GM19452 (cell line): ENCODE data around the gene RPRD1A.
"Not testable (repeated sequence)": the region's sequence is repeated elsewhere in the genome, so short reads cannot be mapped to it uniquely, and the experiment has no call there.

ENCODE experiments used
- ATAC-seq: cut with Tn5 transposase; IDR thresholded peaks from one replicate; pipeline ENCODE4 v1.9.1; 2021; ENCODE audit not compliant: unreplicated experiment

The RPRD1A gene

DNA sequence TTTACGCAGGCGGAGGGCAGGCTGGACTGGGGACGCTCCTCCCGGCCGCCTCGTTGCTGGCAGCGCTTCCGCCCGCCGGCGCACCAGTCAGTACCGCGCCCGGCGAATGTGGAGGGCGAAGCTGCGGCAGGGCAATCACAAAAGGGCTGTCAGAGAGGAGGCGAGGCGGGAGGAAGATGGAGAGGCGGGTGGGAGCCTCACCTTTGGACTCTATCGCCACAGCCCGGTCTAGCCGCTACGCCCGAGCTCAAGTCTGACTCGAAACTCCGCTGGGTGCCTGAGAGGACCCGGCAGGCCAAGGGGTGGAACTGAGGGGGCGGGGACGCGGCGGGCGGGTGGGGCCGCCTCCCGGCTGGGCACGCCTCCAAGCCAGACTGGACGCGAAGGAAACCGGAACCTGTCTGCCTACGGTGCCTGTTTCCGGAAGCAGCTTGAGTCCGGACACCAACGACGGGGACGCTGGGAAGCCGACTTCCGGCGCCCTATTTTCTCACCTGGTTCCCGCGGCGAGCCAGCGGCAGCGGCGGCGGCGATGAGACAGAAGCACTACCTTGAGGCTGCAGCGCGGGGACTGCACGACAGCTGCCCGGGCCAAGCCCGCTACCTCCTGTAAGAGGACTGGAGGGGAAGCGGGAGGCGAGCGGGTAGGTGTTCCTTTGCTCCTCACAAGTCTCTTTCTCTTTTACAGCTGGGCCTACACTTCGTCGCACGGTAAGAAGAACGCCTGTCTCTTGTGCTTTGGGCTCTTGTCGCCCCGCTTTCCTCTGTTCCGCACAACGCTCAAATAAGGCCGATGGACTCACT lies 95.0 kb downstream of the RPRD1A start, which contains the start of gene RMP24:
RMP24 (plus strand) TSS at position 483 of the 804 bp plus-strand sequence.
- ATAC-seq, result peak; percentile 86

DNA sequence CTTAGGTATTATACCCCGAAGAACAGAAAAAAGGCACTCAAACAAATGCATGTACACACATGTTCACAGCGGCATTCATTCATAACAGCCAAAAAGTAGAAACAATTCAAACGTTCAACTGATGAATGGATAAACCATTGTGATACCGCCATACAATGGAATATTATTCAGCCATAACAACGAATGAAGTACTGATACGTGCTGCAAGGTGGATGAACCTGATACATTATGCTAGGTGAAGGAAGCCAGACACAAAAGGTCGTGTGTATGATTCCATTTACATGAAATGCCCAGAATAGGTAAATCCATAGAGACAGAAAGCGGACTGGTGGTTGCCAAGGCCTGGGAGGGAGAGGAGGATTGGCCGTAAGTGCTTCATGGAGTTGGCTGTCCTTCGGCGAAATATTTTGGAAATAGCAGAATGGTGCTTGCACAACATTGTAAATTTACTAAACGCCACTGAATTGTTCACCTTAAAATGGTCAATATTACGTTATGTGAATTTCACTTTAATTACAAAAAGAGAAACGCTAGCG lies 95.6 kb downstream of the RPRD1A start:
- peak; percentile 2 for ATAC-seq

DNA sequence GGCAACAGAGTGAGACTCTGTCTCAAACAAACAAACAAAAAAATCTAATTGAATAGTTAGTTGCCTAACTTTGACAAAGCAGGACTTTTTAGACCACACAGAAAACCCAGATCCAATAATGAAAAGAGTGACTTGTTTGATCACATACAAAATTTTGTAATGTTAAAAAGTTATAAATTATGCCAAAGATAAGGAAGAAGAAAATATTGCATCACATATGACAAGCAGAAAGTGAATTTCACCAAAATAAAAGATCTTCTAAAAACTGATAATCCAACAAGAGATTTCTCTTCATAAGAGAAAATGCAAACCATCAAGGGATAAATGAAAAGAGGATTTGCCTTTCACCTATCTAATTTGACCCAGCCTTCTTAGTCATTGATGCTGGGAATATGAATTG lies 97.7 kb downstream of the RPRD1A start:
- ATAC-seq, result no peak

DNA sequence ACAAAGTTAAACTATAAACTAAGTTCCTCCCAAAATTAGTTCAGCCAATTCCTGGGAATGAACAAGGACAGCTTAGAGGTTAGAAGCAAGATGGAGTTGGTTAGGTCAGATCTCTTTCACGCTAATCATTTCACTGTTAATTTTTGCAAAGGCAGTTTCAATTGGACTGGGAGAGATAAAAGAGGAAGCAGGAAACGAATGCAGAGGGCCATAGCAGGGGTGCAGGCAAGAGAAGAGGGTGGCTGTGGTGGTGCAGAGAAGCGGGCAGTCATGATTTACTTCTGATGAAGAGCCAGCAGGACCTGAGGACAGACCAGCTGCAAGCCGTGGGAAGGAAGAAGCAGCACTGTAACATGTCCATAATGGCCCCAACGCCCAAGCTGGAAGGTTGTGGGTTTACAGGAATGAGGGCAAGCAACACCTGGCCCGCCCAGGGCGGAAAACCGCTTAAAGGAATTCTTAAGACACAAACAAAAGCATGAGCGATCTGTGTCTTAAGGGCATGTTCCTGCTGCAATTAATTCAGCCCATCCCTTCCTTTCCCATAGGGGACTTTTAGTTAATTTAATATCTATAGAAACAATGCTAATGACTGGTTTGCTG lies 99.0 kb downstream of the RPRD1A start:
- ATAC-seq, result no peak

DNA sequence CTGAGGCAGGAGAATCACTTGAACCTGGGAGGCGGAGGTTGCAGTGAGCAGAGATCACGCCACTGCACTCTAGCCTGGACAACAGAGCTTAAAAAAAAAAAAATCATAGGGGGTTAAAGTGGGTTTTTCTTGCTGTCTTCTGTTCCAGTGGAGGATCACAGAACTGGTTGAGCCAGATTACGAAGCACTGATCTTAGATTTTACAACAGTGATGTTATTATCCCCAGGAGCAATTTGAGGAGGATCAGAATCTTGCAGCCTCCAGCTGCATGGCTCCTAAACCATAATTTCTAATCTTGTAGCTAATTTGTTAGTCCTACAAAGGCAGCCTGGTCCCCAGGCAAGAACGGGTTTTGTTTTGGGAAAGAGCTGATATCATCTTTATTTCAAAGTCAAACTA lies 99.5 kb downstream of the RPRD1A start:
- ATAC-seq, result not testable (repeated sequence)

DNA sequence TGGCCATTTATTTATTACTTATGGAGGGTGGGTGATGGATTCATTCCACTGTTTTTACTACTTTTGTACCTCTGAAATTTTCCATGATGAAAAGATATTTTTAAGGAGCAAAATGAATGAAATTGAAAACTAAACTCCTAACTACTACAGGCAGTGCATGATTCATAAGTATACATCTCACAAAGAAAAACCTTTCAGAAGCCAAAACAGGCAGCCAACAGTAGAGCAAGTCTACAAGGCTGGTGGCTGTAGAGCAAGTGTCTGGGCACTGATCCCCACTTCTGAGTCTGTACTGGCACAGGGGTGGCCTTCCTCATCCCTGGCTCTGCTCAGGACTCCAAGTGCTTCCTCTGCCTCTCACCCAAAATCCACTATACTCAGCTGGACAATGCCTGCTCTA lies 103.0 kb downstream of the RPRD1A start:
- ATAC-seq, result no peak

DNA sequence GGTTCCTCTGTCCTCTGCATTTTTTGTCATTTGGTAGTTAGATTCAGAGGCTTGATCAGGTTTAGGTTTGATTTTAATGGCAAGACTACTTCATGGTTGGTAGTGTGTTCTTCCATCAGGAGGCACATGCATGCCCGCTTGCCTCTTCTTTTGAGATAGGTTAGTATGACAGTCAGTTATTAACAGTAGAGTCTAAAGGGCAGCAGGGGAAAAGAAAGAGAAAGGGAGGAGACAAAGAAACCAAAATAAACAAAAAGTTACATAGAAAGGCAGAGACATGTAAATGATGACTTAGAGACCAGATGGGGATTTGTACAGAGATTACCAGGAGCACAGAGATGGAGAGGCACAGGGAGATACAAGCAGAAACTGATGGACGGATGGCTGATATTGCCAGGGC lies 105.0 kb downstream of the RPRD1A start:
- ATAC-seq, result no peak

DNA sequence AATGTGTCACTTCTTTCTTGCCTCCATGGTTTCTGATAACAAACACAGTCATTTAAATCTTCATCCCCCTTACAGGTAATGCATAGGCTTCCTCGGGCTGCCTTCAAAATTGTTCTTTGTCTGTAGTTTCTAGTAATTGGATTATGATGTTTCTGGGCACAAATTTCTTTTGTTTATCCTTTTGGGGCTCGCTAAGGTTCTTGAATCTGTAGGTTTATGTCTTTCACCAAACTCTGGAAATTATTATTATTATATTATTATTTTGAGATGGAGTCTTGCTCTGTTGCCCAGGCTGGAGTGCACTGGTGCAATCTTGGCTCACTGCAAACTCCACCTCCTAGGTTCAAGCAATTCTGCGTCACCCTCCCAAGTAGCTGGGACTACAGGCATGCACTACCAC lies 111.1 kb downstream of the RPRD1A start:
- ATAC-seq, result no peak

DNA sequence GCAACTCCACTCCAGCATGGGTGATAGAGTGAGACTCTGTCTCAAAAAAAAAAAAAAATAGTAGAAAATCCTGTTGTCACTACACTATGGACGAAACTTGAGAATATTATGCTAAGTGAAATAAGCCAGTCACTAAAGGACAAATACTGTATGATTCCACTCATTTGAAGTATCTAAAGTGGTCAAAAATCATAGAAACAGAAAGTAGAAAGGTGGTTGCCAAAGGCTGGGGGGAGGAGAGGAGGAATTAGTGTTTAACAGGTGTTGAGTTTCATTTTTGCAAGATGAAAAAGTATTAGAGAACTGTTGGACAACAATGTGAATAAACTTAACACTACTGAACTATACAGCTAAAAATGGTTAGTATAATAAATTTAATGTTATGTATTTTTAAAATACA lies 113.7 kb downstream of the RPRD1A start:
- no peak for ATAC-seq

DNA sequence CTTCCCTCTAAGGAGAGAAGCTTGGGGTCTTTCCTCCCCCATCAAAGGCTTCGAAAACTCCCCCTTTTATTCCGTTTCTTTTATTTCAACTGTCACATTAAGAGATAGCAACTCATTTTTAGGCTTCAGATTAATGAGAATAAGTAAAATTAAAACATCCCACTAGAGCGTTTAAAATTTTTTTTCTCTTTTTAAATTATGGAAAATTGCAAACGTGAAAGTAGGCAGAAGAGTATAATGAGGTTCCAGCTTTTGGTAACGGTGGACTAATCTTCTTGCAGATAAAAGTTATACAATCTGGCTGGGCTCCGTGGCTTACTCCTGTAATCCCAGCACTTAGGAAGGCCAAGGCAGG lies 116.8 kb downstream of the RPRD1A start:
- ATAC-seq, result no peak

DNA sequence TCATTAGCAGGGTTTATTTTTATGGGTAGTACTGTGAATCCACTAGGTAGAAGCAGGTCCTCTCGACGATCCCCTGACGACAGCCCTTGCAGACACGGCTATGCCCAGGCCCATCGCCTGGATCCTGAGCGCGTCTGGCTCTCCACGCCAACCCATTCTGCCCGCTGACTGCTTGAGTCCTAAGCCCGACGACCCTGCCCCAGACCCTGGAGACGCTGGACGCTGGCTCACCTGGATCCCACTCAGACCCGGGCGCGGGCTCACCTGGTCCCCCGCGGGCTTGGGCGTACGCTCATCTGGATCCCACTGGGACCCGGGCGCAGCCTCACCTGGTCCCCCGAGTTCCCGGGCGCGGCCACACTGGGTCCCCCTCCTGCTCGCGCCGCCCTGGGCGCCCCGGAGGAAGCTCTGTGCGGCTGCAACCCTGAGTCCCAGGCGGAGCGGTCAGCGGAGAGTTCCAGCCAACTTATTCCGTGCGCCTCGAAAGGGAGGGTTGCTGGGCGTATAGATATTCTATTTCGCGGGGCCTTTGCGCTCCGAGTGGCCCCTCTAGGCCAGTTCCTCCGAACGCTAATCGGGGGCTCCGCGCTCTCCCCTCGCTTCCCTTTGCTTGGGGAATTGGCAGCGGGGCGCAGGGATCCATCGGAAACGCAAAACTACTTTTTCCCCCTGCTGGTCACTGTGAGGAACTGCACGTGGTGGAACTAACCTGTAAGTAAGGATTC lies 117.3 kb downstream of the RPRD1A start:
- ATAC-seq, result peak; percentile 71

DNA sequence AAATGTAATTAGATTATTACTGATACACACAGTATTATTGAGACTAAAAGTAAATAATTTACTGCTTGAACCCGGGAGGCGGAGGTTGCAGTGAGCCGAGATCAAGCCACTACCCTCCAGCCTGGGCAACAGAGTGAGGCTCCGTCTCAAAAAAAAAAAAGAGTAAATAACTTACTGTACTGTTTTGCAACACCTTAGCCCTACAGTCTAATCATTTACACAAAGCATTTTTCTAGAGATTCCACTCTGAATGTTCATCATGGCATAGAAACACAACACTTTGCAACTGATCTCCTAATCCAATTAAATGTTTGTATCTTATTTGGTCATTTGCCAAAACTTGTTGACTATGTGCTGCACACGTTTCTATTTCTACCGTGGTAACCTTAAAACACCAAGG lies 118.3 kb downstream of the RPRD1A start:
- ATAC-seq, result no peak

DNA sequence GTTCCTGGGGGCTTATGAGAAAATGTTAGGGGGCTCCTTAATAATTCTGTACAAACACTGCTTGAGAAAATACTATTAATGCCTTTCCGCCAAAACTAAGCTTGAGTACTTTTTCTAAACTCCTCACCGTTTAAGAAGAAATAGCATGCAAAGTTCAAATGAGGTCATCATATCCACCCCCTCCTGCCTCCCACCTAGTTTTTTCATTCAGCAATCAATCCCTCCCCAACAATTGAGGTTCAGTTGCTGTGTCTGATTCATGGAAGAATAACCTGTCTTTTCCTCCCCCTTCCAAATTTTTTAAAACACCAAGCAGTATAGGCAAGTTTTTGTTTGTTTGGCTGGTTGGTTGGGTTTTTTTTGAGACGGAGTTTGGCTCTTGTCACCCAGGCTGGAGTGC lies 119.3 kb downstream of the RPRD1A start:
- no peak for ATAC-seq

DNA sequence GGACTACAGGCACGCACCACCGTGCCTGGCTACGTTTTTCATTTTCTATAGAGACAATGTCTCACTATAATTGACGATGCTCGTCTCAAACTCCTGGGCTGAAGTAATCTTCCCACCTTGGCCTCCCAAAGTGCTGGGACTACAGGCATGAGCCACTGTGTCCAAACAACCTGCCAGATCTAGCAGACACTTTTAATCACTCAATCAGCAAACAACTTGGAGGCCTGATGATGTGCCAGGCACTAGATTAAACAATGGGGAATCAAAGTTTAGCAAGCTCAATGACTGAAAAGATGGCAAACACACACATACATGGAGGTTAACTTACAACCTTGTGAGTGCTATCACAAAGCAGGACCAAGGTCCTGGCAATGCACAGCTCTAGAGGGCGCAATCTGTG lies 124.7 kb downstream of the RPRD1A start:
- ATAC-seq, result no peak

DNA sequence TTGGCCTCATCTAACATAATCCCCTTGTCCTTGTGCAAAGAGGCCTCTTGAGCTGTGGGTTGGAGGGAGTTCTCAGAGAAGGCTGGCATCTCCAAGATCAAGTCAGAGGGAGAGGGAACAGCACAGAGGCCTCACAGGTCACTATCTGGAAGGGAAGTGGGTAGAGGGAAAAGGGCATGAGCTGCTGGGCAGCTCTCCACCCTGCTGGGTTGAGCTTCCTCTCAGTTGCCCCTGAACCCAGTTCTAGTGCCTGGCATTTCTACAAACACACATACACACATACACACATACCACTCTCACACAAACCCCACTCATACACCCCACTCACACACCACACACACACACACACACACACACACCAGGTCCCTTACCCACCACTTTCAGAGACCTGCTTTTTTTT lies 125.2 kb downstream of the RPRD1A start:
- no peak for ATAC-seq

DNA sequence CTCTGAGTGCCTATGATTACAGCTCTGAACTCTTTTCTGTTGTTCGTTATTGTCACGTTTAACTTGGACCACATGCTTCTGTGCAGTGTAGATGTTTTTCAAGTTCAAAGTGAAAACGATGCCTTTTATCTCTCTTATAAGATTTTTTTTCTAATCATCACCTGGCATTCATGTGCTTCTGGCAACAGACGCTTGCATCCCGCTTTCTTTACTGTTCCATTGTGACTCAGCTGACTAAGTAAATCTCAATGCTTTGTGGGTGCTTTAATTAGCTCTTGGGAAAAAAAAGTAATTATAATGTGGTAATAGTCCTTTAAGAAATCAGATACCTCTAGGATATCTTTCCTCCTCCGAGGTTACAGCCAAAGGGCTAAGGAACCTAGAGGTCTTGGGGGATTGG lies 126.1 kb downstream of the RPRD1A start:
- no peak for ATAC-seq
